Measurements from ENCODE around the gene LCN12. TPM values are rescaled to one million over a fixed set of nuclear protein-coding genes. Genes with fewer than 3 reads are reported as not detected.

LCN12 gene
- total RNA-seq, 1 donor from 2014 or later: 1.9 TPM

GRCh38 chr9:136942112-136942880, 9.8 kb upstream of the LCN12 start:
- intact Hi-C loops (cut with DNase I): no loop called here
- Histone ChIP-seq H3K4me1 (peaks cover 17% of the 10 kb centered on the region), H3K27ac (no peak overlapping the region), H3K4me3 (no peak overlapping the region), H3K36me3 (peaks cover 35% of the 10 kb centered on the region), H3K9me3 (no peaks in the 10 kb centered on the region), H3K27me3 (ENCODE audit: low read depth) (no peaks in the 10 kb centered on the region)
- no peak for DNase-seq
- no peak for TF ChIP-seq CTCF (IDR thresholded peaks at IDR 0.05)
- no peak for ATAC-seq

- no peak for ATAC-seq
- H3K9me3 ChIP-seq: no peaks in the 10 kb centered on the region
- H3K4me1 ChIP-seq: peaks cover 22% of the 10 kb centered on the region
- H3K27me3 ChIP-seq (ENCODE audit: low read depth): no peaks in the 10 kb centered on the region
- TF ChIP-seq CTCF (IDR thresholded peaks at IDR 0.05): no peak
- peak overlapping the region; percentile 98 for H3K4me3 ChIP-seq
- intact Hi-C loops (cut with DNase I): no loop called here
- no peak overlapping the region for H3K27ac ChIP-seq
- peaks cover 35% of the 10 kb centered on the region for H3K36me3 ChIP-seq
- DNase-seq: no peak
These were observed 9.2 kb upstream of the LCN12 start for GRCh38 chr9:136942881-136943230.

- no peaks in the 10 kb centered on the region for H3K27me3 ChIP-seq (ENCODE audit: low read depth)
- H3K4me3 ChIP-seq: peak overlapping the region; percentile 98
- peak in 1 of 2 donors; percentile 6 for ATAC-seq
- peak overlapping the region; percentile 87 for H3K27ac ChIP-seq
- no peak for DNase-seq
- TF ChIP-seq CTCF (IDR thresholded peaks at IDR 0.05): no peak
- H3K36me3 ChIP-seq: peaks cover 35% of the 10 kb centered on the region
- H3K9me3 ChIP-seq: no peaks in the 10 kb centered on the region
- peaks cover 29% of the 10 kb centered on the region for H3K4me1 ChIP-seq
- intact Hi-C loops (cut with DNase I): no loop called here
These were observed 8.5 kb upstream of the LCN12 start for GRCh38 chr9:136943291-136944211.

GRCh38 chr9:136944212-136944518, 7.9 kb upstream of the LCN12 start:
- H3K27ac ChIP-seq: peak overlapping the region; percentile 87
- peaks cover 35% of the 10 kb centered on the region for H3K36me3 ChIP-seq
- no peak for TF ChIP-seq CTCF (IDR thresholded peaks at IDR 0.05)
- peak; percentile 29 to 57 for ATAC-seq
- H3K4me3 ChIP-seq: peak overlapping the region; percentile 98
- DNase-seq: no peak
- peaks cover 35% of the 10 kb centered on the region for H3K4me1 ChIP-seq
- H3K27me3 ChIP-seq (ENCODE audit: low read depth): no peaks in the 10 kb centered on the region
- intact Hi-C loops (cut with DNase I): no loop called here
- H3K9me3 ChIP-seq: no peaks in the 10 kb centered on the region

- Histone ChIP-seq H3K9me3 (no peaks in the 10 kb centered on the region), H3K36me3 (peaks cover 35% of the 10 kb centered on the region), H3K4me3 (peak within 1 kb of the TSS; percentile 98), H3K27me3 (ENCODE audit: low read depth) (no peaks in the 10 kb centered on the region), H3K4me1 (peaks cover 40% of the 10 kb centered on the region), H3K27ac (peak within 1 kb of the TSS; percentile 87)
- DNase-seq: peak; percentile 97
- ATAC-seq: peak; percentile 87 to 93
- intact Hi-C loops (cut with DNase I): no loop called here
- peak; percentile 96 for TF ChIP-seq CTCF (IDR thresholded peaks at IDR 0.05)
These were observed 7.3 kb upstream of the LCN12 start, which contains the start of the genes C8G and FBXW5 for GRCh38 chr9:136944519-136945332. C8G (plus strand) TSS chr9:136945243; CDS start chr9:136945321, 78 bp downstream. FBXW5 (minus strand) TSS chr9:136944738; CDS start chr9:136944083, 655 bp downstream.
